Stimulated activated naive CD8-positive, alpha-beta T cell treated with anti-CD3 and anti-CD28 coated beads, Interleukin-15, Interleukin-2, amounts not matched to agents 100 U/mL and 50 U/mL, for 24 hours (primary cell): ENCODE measurements around the gene UBE3D.
"Not testable (repeated sequence)": the region's sequence is repeated elsewhere in the genome, so short reads cannot be mapped to it uniquely, and the experiment has no call there.

Experiments
- ATAC-seq: fragments of 150-1000 bp; cut with Tn5 transposase; one replicate; pipeline ENCODE4 v1.10.0; 2021
- DNase-seq: peaks from one replicate; pipeline ENCODE4 v3.0.0; 2021

UBE3D gene

GRCh38 chr6:83055366-83055964 lies 10.2 kb downstream of the UBE3D start:
- ATAC-seq (no peak), DNase-seq (peak; percentile 22)

GRCh38 chr6:83053678-83054077 lies 12.0 kb downstream of the UBE3D start:
- ATAC-seq (no peak), DNase-seq (no peak)

GRCh38 chr6:83051377-83052172 lies 14.1 kb downstream of the UBE3D start:
- DNase-seq (no peak), ATAC-seq (no peak)

- DNase-seq (no peak), ATAC-seq (no peak)
These were observed 18.4 kb downstream of the UBE3D start for GRCh38 chr6:83047065-83047754.

- ATAC-seq: no peak
- DNase-seq: no peak
These were observed 21.4 kb downstream of the UBE3D start for GRCh38 chr6:83044091-83044768.

GRCh38 chr6:83042467-83043053 lies 23.1 kb downstream of the UBE3D start:
- ATAC-seq: no peak
- DNase-seq: no peak

- ATAC-seq (no peak), DNase-seq (no peak)
These were observed 27.4 kb downstream of the UBE3D start for GRCh38 chr6:83038246-83038645.

GRCh38 chr6:83031689-83032088 lies 34.0 kb downstream of the UBE3D start:
- ATAC-seq (no peak), DNase-seq (no peak)

- no peak for DNase-seq
These were observed 45.9 kb downstream of the UBE3D start for GRCh38 chr6:83019741-83020140.

GRCh38 chr6:83011131-83011530 lies 54.5 kb downstream of the UBE3D start:
- DNase-seq, ATAC-seq: not testable (repeated sequence)

More at GRCh38 chr6:83019741-83020140, 45.9 kb downstream of the UBE3D start:
- no peak for ATAC-seq

- ATAC-seq (no peak), DNase-seq (no peak)
These were observed 57.0 kb downstream of the UBE3D start for GRCh38 chr6:83008626-83009025.

- ATAC-seq: no peak
These were observed 59.3 kb downstream of the UBE3D start for GRCh38 chr6:83006270-83006905.

GRCh38 chr6:82996156-82996555 lies 69.5 kb downstream of the UBE3D start:
- no peak for ATAC-seq
- DNase-seq: no peak

More at GRCh38 chr6:83006270-83006905, 59.3 kb downstream of the UBE3D start:
- no peak for DNase-seq

- DNase-seq (no peak), ATAC-seq (no peak)
These were observed 70.6 kb downstream of the UBE3D start for GRCh38 chr6:82995066-82995465.

- DNase-seq: no peak
- ATAC-seq: no peak
These were observed 75.8 kb downstream of the UBE3D start for GRCh38 chr6:82989736-82990290.

- ATAC-seq (no peak), DNase-seq (no peak)
These were observed 76.7 kb downstream of the UBE3D start for GRCh38 chr6:82988930-82989351.

- DNase-seq (no peak), ATAC-seq (no peak)
These were observed 77.7 kb downstream of the UBE3D start for GRCh38 chr6:82987951-82988350.

- ATAC-seq: no peak
- no peak for DNase-seq
These were observed 78.2 kb downstream of the UBE3D start for GRCh38 chr6:82987416-82987815.

- DNase-seq (no peak), ATAC-seq (no peak)
These were observed 80.9 kb downstream of the UBE3D start for GRCh38 chr6:82984720-82985119.

GRCh38 chr6:82980086-82980485 lies 85.6 kb downstream of the UBE3D start:
- DNase-seq (no peak), ATAC-seq (no peak)

- DNase-seq (no peak), ATAC-seq (no peak)
These were observed 86.0 kb downstream of the UBE3D start for GRCh38 chr6:82979657-82980056.
